A549 (cell line): Measurements from ENCODE around the gene PLD4. TPM values are rescaled to one million over a fixed set of nuclear protein-coding genes. Genes with fewer than 3 reads are reported as not detected.
"Not testable (repeated sequence)": the region's sequence is repeated elsewhere in the genome, so short reads cannot be mapped to it uniquely, and the experiment has no call there.

Experiments
- ATAC-seq, 2 experiments: fragments of 200-7000 bp in 1 of 2; fragments of >200 bp in 1 of 2; cut with Nextera tagmentation in 1 of 2; cut with Tn5 transposase in 1 of 2; 3 replicates each; pipeline versions ENCODE4 v1.8.0 to v1.9.1; 2018 to 2020; ENCODE audit warnings: mild to moderate bottlenecking in 1 of 2, moderate library complexity in 1 of 2
- CTCF ChIA-PET: fragments of 300-600 bp; sonication (Branson Sonifier 250); formaldehyde crosslinking; extraction: SDS; loops from one replicate; lab custom pipeline; 2021; ENCODE audit warnings: antibody characterized with exemption, inconsistent platforms; lab: Yijun Ruan, JAX
- POLR2A ChIA-PET: fragments of 350-600 bp; formaldehyde crosslinking; extraction: SDS; loops from one replicate; lab custom pipeline; 2021; ENCODE audit warnings: antibody characterized with exemption, inconsistent platforms; lab: Yijun Ruan, JAX
- DNase-seq, 2 experiments: peaks; one replicate each; pipeline versions ENCODE4 v3.0.0 to v3.0.0-alpha.2; 2011 to 2016; ENCODE audit warnings: low read depth in 1 of 2, low spot score in 1 of 2
- FAIRE-seq: peaks from 2 replicates; lab custom pipeline; 2011; peaks lifted over from hg19 to GRCh38; lab: Jason Lieb, UNC
- H3K27ac ChIP-seq, 2 experiments: fragments of >200 bp; sonication (Bioruptor Twin); formaldehyde crosslinking; 3 replicates each; pipeline ENCODE4 v1.5.1; 2016 to 2017
- H3K4me1 ChIP-seq: fragments of >200 bp; sonication (Bioruptor Twin); formaldehyde crosslinking; 3 replicates; pipeline ENCODE4 v1.6.1; 2016
- H3K4me2 ChIP-seq: fragments of >200 bp; sonication (Bioruptor Twin); formaldehyde crosslinking; 3 replicates; pipeline ENCODE4 v1.6.1; 2016
- H3K4me3 ChIP-seq: fragments of >200 bp; sonication (Bioruptor Twin); formaldehyde crosslinking; 3 replicates; pipeline ENCODE4 v1.5.1; 2016
- H3K9me3 ChIP-seq: fragments of >200 bp; sonication (Bioruptor Twin); formaldehyde crosslinking; 3 replicates; pipeline ENCODE4 v1.6.1; 2016
- BHLHE40 ChIP-seq: IDR thresholded peaks from 2 replicates; pipeline ENCODE4 v1.6.1; 2012; ENCODE audit warnings: low read depth, low read length, inconsistent platforms
- CEBPB ChIP-seq, 2 experiments: fragments of >200 bp in 1 of 2; sonication (Bioruptor Twin) in 1 of 2; formaldehyde crosslinking in 1 of 2; IDR thresholded peaks; 2 replicates each; pipeline ENCODE4 v1.6.1; 2012 to 2016
- EP300 ChIP-seq, 2 experiments: fragments of >200 bp; sonication (Bioruptor Twin); formaldehyde crosslinking; IDR thresholded peaks; 2 replicates in 1 of 2; 3 replicates in 1 of 2; pipeline ENCODE4 v1.6.1; 2016 to 2017
- ESRRA ChIP-seq: fragments of 150-350 bp; IDR thresholded peaks from 2 replicates; pipeline ENCODE4 v1.6.1; 2014; ENCODE audit warnings: mild to moderate bottlenecking, low read length, borderline replicate concordance
- FOSB ChIP-seq: fragments of 250-450 bp; sonication (Bioruptor Pico); IDR thresholded peaks from 2 replicates; pipeline ENCODE4 v1.5.0; 2020; ENCODE audit warnings: mild to moderate bottlenecking, moderate library complexity
- GATA3 ChIP-seq: IDR thresholded peaks from 2 replicates; pipeline ENCODE4 v1.6.1; 2012; ENCODE audit warnings: borderline replicate concordance
- HDAC2 ChIP-seq: fragments of 200-600 bp; sonication (generic); IDR thresholded peaks from 2 replicates; pipeline ENCODE4 v1.6.1; 2016
- HOXB5 ChIP-seq: fragments of 250-450 bp; sonication (Bioruptor Pico); IDR thresholded peaks from 2 replicates; pipeline ENCODE4 v1.5.0; 2020; ENCODE audit warnings: mild to moderate bottlenecking, moderate library complexity
- JUNB ChIP-seq: fragments of >200 bp; sonication (Bioruptor Twin); formaldehyde crosslinking; IDR thresholded peaks from 2 replicates; pipeline ENCODE4 v1.6.1; 2016
- MAFK ChIP-seq: fragments of 450-650 bp; IDR thresholded peaks from 2 replicates; pipeline ENCODE4 v1.6.1; 2014; ENCODE audit not compliant: partially characterized antibody
- NPAS2 ChIP-seq: fragments of 250-450 bp; sonication (Bioruptor Pico); IDR thresholded peaks from 2 replicates; pipeline ENCODE4 v1.8.0; 2022; ENCODE audit warnings: mild to moderate bottlenecking, moderate library complexity, borderline replicate concordance
- POLR2AphosphoS2 ChIP-seq: conservative IDR thresholded peaks from 2 replicates; pipeline ENCODE4 v1.6.1; 2012; ENCODE audit warnings: low read length, improper control_type of control experiment, inconsistent platforms
- RARB ChIP-seq: fragments of 250-450 bp; sonication (Bioruptor Pico); IDR thresholded peaks from 2 replicates; pipeline ENCODE4 v1.8.0; 2021; ENCODE audit warnings: mild to moderate bottlenecking, moderate library complexity
- RCOR1 ChIP-seq: fragments of 150-350 bp; IDR thresholded peaks from 2 replicates; pipeline ENCODE4 v1.6.1; 2014; ENCODE audit warnings: antibody characterized with exemption, low read length, low read depth
- RFX5 ChIP-seq: fragments of 450-650 bp; IDR thresholded peaks from 2 replicates; pipeline ENCODE4 v1.7.1; 2014; ENCODE audit warnings: antibody characterized with exemption, mild to moderate bottlenecking, moderate library complexity
- RNF2 ChIP-seq: fragments of 200-600 bp; sonication (generic); IDR thresholded peaks from 2 replicates; pipeline ENCODE4 v1.6.1; 2016; ENCODE audit warnings: low read depth, mild to moderate bottlenecking, antibody characterized with exemption, moderate library complexity, borderline replicate concordance
- TP53 ChIP-seq: fragments of 250-450 bp; sonication (Bioruptor Pico); IDR thresholded peaks from 2 replicates; pipeline ENCODE4 v1.5.0; 2021; ENCODE audit warnings: mild to moderate bottlenecking, moderate library complexity
- ZNF302 ChIP-seq: fragments of 250-450 bp; sonication (Bioruptor Pico); IDR thresholded peaks from 2 replicates; pipeline ENCODE4 v1.9.0; 2021; ENCODE audit warnings: inconsistent platforms, mild to moderate bottlenecking, moderate library complexity
- WGBS: methylation state at CpG from one replicate; pipeline ENCODE4 v1.1.6; 2017; ENCODE audit errors: missing lambda C conversion rate; 5-methylcytosine and 5-hydroxymethylcytosine counted together
- polyA plus RNA-seq, 4 experiments: library from polyadenylated mRNA; depleted of rRNA in 3 of 4; stranded (reverse); fragments of >200 nt; fragmentation: RNase III in 1 of 4; extraction: RNeasy Plus Mini Kit Qiagen cat#74134 plus additional on column Dnase treatment in 1 of 4; gene quantifications; 2 replicates in 3 of 4; 3 replicates in 1 of 4; pipeline ENCODE4 v1.2.3, GENCODE V29; 2011 to 2017
- TF ChIP-seq, protein P1 (sequence below): IDR thresholded peaks from 2 replicates; pipeline ENCODE4 v1.6.1; 2012; ENCODE audit warnings: low read depth, borderline replicate concordance
- TF ChIP-seq, protein P2 (sequence below): fragments of >200 bp; sonication (Bioruptor Twin); formaldehyde crosslinking; IDR thresholded peaks from 2 replicates; pipeline ENCODE4 v1.6.1; 2016
- TF ChIP-seq, protein P3 (sequence below): fragments of 250-450 bp; sonication (Bioruptor Pico); IDR thresholded peaks from 2 replicates; pipeline ENCODE4 v1.5.0; 2020; ENCODE audit warnings: low read depth, mild to moderate bottlenecking, moderate library complexity
- TF ChIP-seq, protein P4 (sequence below): IDR thresholded peaks from 2 replicates; pipeline ENCODE4 v1.6.1; 2012
- TF ChIP-seq, protein P5 (sequence below): IDR thresholded peaks from 2 replicates; pipeline ENCODE4 v1.6.1; 2012

Gene PLD4
- polyA plus RNA-seq, 2 of the 4 experiments (the other 2 are of a cell fraction): 0.01 TPM

DNA sequence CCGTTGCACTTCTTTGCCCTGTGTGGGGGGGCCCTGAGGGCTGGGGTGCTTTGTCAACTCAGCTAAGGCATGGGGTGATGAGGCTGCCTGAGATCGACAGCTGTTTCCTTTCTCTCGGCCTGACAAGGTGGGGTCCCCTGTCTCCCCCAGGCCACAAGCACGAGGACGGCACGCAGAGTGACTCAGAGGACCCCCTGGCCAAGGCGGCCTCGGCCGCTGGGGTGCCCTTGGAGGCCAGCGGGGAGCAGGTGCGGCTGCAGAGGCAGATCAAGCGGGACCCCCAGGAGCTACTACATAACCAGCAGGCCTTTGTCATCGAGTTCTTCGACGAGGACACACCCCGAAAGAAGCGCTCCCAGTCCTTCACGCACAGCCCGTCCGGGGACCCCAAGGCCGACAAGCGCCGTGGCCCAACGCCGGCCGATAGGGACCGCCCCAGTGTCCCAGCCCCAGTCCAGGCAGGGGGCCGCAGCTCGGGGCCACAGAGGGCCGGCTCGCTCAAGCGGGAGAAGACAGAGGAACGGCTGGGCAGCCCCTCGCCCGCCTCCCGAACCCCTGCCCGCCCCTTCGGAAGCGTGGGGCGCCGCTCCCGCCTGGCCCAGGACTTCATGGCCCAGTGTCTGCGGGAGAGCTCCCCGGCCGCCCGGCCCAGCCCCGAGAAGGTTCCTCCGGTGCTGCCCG is 40.9 kb upstream of the PLD4 start:
- peaks cover 9% of the 10 kb centered on the region; the same call in 1 of the 3 replicates for H3K4me1 ChIP-seq
- TF ChIP-seq BHLHE40: no peak
- no peak for TF ChIP-seq MAFK
- no peak for TF ChIP-seq TP53 (CRISPR knock-in tag)
- TF ChIP-seq ZNF302: no peak
- no peak for TF ChIP-seq JUNB
- TF ChIP-seq RFX5: no peak
- TF ChIP-seq HDAC2: no peak
- TF ChIP-seq EP300 (IDR thresholded peaks at IDR 0.05): no peak
- TF ChIP-seq RARB (CRISPR knock-in tag): no peak
- no peak for TF ChIP-seq GATA3
- TF ChIP-seq CEBPB (IDR thresholded peaks at IDR 0.05): no peak
- no peak for TF ChIP-seq RNF2
- no peaks in the 10 kb centered on the region for H3K9me3 ChIP-seq
- no peak overlapping the region for H3K4me3 ChIP-seq
- no peak overlapping the region for H3K27ac ChIP-seq
- FAIRE-seq: no peak
- ATAC-seq: no peak
- no peak overlapping the region for H3K4me2 ChIP-seq
- CTCF ChIA-PET: interaction anchor here (1.1 to 1.5 kb wide), 2 partner anchors 12 to 115 kb away, joined by 4 to 5 read pairs; no protein-coding TSS in a partner anchor
- POLR2A ChIA-PET: no interaction called here
- DNase-seq: no peak
- 93% methylated on average over 16 of the region's 49 CpGs for WGBS

DNA sequence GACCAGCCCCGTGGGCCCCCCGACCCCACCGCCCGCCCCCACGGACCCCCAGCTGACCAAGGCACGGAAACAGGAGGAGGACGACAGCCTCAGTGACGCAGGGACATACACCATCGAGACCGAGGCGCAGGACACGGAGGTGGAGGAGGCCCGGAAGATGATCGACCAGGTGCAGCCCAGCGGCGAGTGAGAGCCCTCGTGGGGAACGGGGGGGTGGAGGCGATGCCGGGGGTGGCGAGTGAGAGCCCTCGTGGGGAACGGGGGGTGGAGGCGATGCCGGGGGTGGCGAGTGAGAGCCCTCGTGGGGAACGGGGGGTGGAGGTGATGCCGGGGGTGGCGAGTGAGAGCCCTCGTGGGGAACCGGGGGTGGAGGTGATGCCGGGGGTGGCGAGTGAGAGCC is 40.3 kb upstream of the PLD4 start:
- H3K4me1 ChIP-seq, FAIRE-seq, H3K4me2 ChIP-seq, H3K4me3 ChIP-seq, DNase-seq, ATAC-seq, H3K27ac ChIP-seq, POLR2A ChIA-PET, H3K9me3 ChIP-seq: not testable (repeated sequence)
- no CpG with 5 or more reads among the region's 34 CpGs for WGBS
- CTCF ChIA-PET: interaction anchor here (1.5 kb wide), 1 partner anchor 116 kb away, joined by 5 read pairs; no protein-coding TSS in a partner anchor

DNA sequence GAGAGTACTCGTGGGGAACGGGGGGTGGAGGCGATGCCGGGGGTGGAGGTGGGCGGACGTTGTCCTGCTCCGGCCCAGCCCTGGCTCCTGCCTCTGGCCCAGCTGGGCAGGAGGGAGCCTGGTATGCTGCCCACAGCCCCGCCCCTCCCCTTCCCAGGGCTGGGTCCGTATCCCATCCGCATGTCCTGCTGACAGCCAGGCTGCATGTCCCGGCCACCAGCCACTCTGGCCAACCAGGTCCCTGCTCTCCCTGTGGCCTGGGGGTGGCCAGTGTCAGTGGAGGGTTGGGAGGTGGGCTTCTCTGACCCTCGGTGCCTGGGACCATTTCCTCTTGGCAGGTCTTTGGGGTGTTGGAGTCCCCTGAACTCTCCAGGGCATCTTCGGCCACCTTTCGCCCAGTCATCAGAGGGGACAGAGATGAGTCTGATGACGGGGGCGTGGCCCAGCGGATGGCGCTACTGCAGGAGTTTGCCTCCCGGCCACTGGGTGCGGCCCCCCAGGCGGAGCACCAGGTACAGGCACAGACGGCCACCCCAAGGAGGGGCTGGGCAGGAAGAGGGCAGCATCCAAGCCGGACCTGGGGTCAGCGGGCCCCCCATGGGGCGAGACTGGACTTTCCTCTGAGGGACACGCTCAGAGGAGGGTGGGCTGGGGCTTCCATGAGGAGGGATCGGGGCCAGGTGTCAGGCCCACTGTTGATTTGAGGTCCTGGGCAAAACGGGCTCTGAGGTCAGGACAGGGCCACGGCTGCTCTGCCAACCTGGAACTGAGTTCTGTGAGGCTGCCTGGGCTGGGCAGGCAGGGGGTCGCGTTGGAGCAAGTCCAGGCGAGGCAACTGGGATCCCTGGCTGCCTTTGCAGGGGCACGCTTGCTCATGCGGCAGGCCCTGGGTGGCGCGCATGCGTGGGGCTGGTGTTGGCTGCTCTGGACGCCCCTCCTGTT is 39.4 kb upstream of the PLD4 start:
- no peak overlapping the region for H3K4me3 ChIP-seq
- CTCF ChIA-PET: interaction anchor here (2.6 kb wide), 1 partner anchor 10 kb away, joined by 15 read pairs; no protein-coding TSS in a partner anchor
- peaks cover 9% of the 10 kb centered on the region; the same call in 1 of the 3 replicates for H3K4me1 ChIP-seq
- H3K4me2 ChIP-seq: no peak overlapping the region
- ATAC-seq (no peak), DNase-seq (no peak), FAIRE-seq (no peak)
- H3K9me3 ChIP-seq: no peaks in the 10 kb centered on the region
- TF ChIP-seq, protein P1, sequence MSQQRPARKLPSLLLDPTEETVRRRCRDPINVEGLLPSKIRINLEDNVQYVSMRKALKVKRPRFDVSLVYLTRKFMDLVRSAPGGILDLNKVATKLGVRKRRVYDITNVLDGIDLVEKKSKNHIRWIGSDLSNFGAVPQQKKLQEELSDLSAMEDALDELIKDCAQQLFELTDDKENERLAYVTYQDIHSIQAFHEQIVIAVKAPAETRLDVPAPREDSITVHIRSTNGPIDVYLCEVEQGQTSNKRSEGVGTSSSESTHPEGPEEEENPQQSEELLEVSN: no peak
- TF ChIP-seq RCOR1: no peak
- TF ChIP-seq CEBPB (IDR thresholded peaks at IDR 0.05): no peak
- TF ChIP-seq ESRRA: no peak
- TF ChIP-seq, protein P2, sequence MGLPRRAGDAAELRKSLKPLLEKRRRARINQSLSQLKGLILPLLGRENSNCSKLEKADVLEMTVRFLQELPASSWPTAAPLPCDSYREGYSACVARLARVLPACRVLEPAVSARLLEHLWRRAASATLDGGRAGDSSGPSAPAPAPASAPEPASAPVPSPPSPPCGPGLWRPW: no peak
- no peak for TF ChIP-seq NPAS2 (CRISPR knock-in tag)
- TF ChIP-seq, protein P3, sequence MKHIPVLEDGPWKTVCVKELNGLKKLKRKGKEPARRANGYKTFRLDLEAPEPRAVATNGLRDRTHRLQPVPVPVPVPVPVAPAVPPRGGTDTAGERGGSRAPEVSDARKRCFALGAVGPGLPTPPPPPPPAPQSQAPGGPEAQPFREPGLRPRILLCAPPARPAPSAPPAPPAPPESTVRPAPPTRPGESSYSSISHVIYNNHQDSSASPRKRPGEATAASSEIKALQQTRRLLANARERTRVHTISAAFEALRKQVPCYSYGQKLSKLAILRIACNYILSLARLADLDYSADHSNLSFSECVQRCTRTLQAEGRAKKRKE (CRISPR knock-in tag): no peak
- TF ChIP-seq POLR2AphosphoS2: no peak
- TF ChIP-seq, protein P4, sequence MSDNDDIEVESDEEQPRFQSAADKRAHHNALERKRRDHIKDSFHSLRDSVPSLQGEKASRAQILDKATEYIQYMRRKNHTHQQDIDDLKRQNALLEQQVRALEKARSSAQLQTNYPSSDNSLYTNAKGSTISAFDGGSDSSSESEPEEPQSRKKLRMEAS: no peak
- no peak for TF ChIP-seq FOSB
- TF ChIP-seq HOXB5: no peak
- TF ChIP-seq, protein P5, sequence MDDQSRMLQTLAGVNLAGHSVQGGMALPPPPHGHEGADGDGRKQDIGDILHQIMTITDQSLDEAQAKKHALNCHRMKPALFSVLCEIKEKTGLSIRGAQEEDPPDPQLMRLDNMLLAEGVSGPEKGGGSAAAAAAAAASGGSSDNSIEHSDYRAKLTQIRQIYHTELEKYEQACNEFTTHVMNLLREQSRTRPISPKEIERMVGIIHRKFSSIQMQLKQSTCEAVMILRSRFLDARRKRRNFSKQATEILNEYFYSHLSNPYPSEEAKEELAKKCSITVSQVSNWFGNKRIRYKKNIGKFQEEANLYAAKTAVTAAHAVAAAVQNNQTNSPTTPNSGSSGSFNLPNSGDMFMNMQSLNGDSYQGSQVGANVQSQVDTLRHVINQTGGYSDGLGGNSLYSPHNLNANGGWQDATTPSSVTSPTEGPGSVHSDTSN: no peak
- H3K27ac ChIP-seq: no peak overlapping the region
- WGBS: 88% methylated on average over 30 of the region's 38 CpGs
- POLR2A ChIA-PET: no interaction called here
